Measurements from ENCODE around the gene GLDC.

DNA sequence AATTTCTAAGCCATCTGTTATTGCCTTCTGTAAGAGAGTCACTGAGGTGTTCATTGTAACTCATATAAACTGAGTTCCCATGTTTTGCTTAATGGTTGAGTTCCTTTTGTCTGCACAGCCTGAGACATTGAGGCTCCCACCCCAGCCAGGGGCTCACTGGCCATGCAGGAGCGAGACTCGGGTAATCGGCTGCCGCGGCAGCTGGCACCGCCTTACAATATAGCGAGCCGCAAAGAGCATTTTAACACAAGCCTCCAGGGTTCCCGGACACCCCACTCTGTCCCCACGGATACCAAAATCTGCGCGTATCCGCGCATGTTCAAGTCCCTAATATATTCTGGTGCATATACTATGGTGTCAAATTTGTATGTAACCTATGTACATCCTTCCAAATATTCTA, 24.4 kb upstream of the GLDC start:
- TF ChIP-seq, protein P1, sequence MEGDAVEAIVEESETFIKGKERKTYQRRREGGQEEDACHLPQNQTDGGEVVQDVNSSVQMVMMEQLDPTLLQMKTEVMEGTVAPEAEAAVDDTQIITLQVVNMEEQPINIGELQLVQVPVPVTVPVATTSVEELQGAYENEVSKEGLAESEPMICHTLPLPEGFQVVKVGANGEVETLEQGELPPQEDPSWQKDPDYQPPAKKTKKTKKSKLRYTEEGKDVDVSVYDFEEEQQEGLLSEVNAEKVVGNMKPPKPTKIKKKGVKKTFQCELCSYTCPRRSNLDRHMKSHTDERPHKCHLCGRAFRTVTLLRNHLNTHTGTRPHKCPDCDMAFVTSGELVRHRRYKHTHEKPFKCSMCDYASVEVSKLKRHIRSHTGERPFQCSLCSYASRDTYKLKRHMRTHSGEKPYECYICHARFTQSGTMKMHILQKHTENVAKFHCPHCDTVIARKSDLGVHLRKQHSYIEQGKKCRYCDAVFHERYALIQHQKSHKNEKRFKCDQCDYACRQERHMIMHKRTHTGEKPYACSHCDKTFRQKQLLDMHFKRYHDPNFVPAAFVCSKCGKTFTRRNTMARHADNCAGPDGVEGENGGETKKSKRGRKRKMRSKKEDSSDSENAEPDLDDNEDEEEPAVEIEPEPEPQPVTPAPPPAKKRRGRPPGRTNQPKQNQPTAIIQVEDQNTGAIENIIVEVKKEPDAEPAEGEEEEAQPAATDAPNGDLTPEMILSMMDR (IDR thresholded peaks at IDR 0.05), result no peak
- TF ChIP-seq POLR2A (IDR thresholded peaks at IDR 0.05), result no peak

Measured in ovary (tissue), 3 donors.